CD4-positive, alpha-beta T cell (primary cell): ENCODE measurements around the gene PRPF8. TPM values are rescaled to one million over a fixed set of nuclear protein-coding genes. Genes with fewer than 3 reads are reported as not detected.
A peak's percentile ranks its signal among the peaks of the same experiment; 100 is the strongest.

Source experiments
- ATAC-seq: fragments of 200-7000 bp; cut with Tn5 transposase; one replicate; pipeline ENCODE4 v1.10.0; 2022; ENCODE audit warnings: mild to moderate bottlenecking; ENCODE audit not compliant: poor library complexity
- CTCF ChIA-PET: fragments of 350-600 bp; sonication (Branson Sonifier 250); formaldehyde crosslinking; loops from one replicate; lab custom pipeline; 2021; ENCODE audit warnings: antibody characterized with exemption, inconsistent platforms; lab: Charles Lee
- POLR2A ChIA-PET: fragments of 350-600 bp; sonication (Branson Sonifier 250); formaldehyde crosslinking; loops from one replicate; lab custom pipeline; 2021; ENCODE audit warnings: antibody characterized with exemption, inconsistent platforms; lab: Charles Lee
- DNase-seq, 14 experiments: peaks; one replicate each; pipeline ENCODE4 v3.0.0-alpha.2; 2013 to 2020; ENCODE audit warnings: mixed read lengths in 2 of 14
- H3K27ac ChIP-seq, 2 donors: one replicate each; pipeline versions ENCODE4 v1.5.1 to v1.7.0; 2013; ENCODE audit warnings: low read length in 2 of 2, low read depth in 1 of 2, mild to moderate bottlenecking in 1 of 2
- H3K27me3 ChIP-seq, 2 experiments: 1 replicate in 1 of 2; 2 replicates in 1 of 2; pipeline versions ENCODE4 v1.6.1 to v1.7.0; 2013; ENCODE audit warnings: low read length in 2 of 2, control low read depth in 1 of 2, mild to moderate bottlenecking in 1 of 2, moderate library complexity in 1 of 2; ENCODE audit not compliant: insufficient read depth in 2 of 2, control insufficient read depth in 1 of 2
- H3K36me3 ChIP-seq: one replicate; pipeline ENCODE4 v1.6.1; 2013; ENCODE audit warnings: low read length, control low read depth; ENCODE audit not compliant: insufficient read depth
- H3K4me1 ChIP-seq: one replicate; pipeline ENCODE4 v1.6.1; 2013; ENCODE audit warnings: low read length, control low read depth; ENCODE audit not compliant: insufficient read depth
- H3K4me3 ChIP-seq: one replicate; pipeline ENCODE4 v1.5.1; 2013; ENCODE audit warnings: mild to moderate bottlenecking, low read length, moderate library complexity
- H3K9me3 ChIP-seq, 2 experiments: 1 replicate in 1 of 2; 2 replicates in 1 of 2; pipeline versions ENCODE4 v1.6.1 to v1.7.0; 2013; ENCODE audit warnings: low read length in 2 of 2, mild to moderate bottlenecking in 2 of 2, control low read depth in 1 of 2, moderate library complexity in 1 of 2; ENCODE audit not compliant: control insufficient read depth in 1 of 2, insufficient read depth in 1 of 2
- H3K27ac Mint-ChIP-seq: one replicate; pipeline ENCODE4 v1.8.0; 2020; ENCODE audit warnings: mixed read lengths
- H3K27me3 Mint-ChIP-seq: one replicate; pipeline ENCODE4 v1.8.0; 2021; ENCODE audit warnings: mixed read lengths
- H3K36me3 Mint-ChIP-seq: one replicate; pipeline ENCODE4 v1.8.0; 2021; ENCODE audit warnings: low read depth, mixed read lengths
- H3K4me1 Mint-ChIP-seq: one replicate; pipeline ENCODE4 v1.8.0; 2021; ENCODE audit warnings: low read depth, mixed read lengths
- H3K4me3 Mint-ChIP-seq: one replicate; pipeline ENCODE4 v1.8.0; 2020; ENCODE audit warnings: mild to moderate bottlenecking, mixed read lengths
- H3K9me3 Mint-ChIP-seq: one replicate; pipeline ENCODE4 v1.8.0; 2020; ENCODE audit warnings: mixed read lengths
- intact Hi-C, 2 experiments: fragments of 100-400 bp; cut with DNase I in 1 of 2; cut with micrococcal nuclease in 1 of 2; formaldehyde crosslinking; loops; one replicate each; pipeline versions ENCODE4 v1.15.1 to v1.9.0; 2023 to 2025; cut with DNase I, micrococcal nuclease
- total RNA-seq, 174 experiments: library from RNA in 2 of 174; stranded (reverse) in 2 of 174; gene quantifications; one replicate each; pipeline ENCODE4 v1.2.3 and lab custom pipeline; 2021 to 2026
- TF ChIP-seq, protein P1 (sequence below): fragments of 200-600 bp; IDR thresholded peaks from one replicate; pipeline ENCODE4 v1.8.0; 2022; ENCODE audit warnings: antibody characterized with exemption, mild to moderate bottlenecking

Gene PRPF8
- total RNA-seq, 2 experiments from 2014 or later: 550 to 572 TPM

GRCh38 chr17:1720856-1721386, 36.3 kb upstream of the PRPF8 start:
- H3K9me3 Mint-ChIP-seq: no peaks in the 10 kb centered on the region
- H3K4me1 Mint-ChIP-seq: peaks cover 46% of the 10 kb centered on the region
- peak overlapping the region; percentile 77 for H3K4me3 Mint-ChIP-seq
- peaks cover 3% of the 10 kb centered on the region for H3K27me3 Mint-ChIP-seq
- H3K9me3 ChIP-seq: no peaks in the 10 kb centered on the region
- peak overlapping the region; percentile 79 for H3K27ac Mint-ChIP-seq
- peak; percentile 52 to 82 (median 66) for DNase-seq
- no peak overlapping the region for H3K4me3 ChIP-seq
- TF ChIP-seq, protein P1, sequence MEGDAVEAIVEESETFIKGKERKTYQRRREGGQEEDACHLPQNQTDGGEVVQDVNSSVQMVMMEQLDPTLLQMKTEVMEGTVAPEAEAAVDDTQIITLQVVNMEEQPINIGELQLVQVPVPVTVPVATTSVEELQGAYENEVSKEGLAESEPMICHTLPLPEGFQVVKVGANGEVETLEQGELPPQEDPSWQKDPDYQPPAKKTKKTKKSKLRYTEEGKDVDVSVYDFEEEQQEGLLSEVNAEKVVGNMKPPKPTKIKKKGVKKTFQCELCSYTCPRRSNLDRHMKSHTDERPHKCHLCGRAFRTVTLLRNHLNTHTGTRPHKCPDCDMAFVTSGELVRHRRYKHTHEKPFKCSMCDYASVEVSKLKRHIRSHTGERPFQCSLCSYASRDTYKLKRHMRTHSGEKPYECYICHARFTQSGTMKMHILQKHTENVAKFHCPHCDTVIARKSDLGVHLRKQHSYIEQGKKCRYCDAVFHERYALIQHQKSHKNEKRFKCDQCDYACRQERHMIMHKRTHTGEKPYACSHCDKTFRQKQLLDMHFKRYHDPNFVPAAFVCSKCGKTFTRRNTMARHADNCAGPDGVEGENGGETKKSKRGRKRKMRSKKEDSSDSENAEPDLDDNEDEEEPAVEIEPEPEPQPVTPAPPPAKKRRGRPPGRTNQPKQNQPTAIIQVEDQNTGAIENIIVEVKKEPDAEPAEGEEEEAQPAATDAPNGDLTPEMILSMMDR: peak; percentile 93
- POLR2A ChIA-PET: interaction anchor here (1.1 to 4.8 kb wide), 4 partner anchors 43 to 151 kb away, joined by 3 to 34 read pairs (median 10); no protein-coding TSS in a partner anchor
- CTCF ChIA-PET: interaction anchor here (0.7 to 3.1 kb wide), 8 partner anchors 44 to 144 kb away, joined by 3 to 11 read pairs (median 4); partner anchors contain the start of gene SMYD4
- peaks cover under 1% of the 10 kb centered on the region for H3K36me3 ChIP-seq
- intact Hi-C loops: loop anchor here (1.0 to 10.0 kb wide), 7 partner anchors 41 to 564 kb away; partner anchors contain the start of genes RTN4RL1 (in 1 of the 2) and SERPINF1 (in 1 of the 2)
- ATAC-seq: no peak
- no peak overlapping the region for H3K27ac ChIP-seq
- peaks cover 22% of the 10 kb centered on the region for H3K36me3 Mint-ChIP-seq
- H3K4me1 ChIP-seq: peaks cover 68% of the 10 kb centered on the region
- no peaks in the 10 kb centered on the region for H3K27me3 ChIP-seq

GRCh38 chr17:1718362-1719165, 33.9 kb upstream of the PRPF8 start:
- Histone ChIP-seq H3K9me3 (no peaks in the 10 kb centered on the region), H3K36me3 (peaks cover 2% of the 10 kb centered on the region), H3K4me3 (no peak overlapping the region), H3K27ac (no peak overlapping the region), H3K4me1 (peaks cover 70% of the 10 kb centered on the region), H3K27me3 (peaks cover 4 to 13% of the 10 kb centered on the region in 2 experiments)
- H3K27me3 Mint-ChIP-seq: peaks cover 4% of the 10 kb centered on the region
- POLR2A ChIA-PET: no interaction called here
- no peak for ATAC-seq
- DNase-seq: peak in 1 of 14 experiments; percentile 34
- intact Hi-C loops: loop anchor here in 1 of 2 experiments (5.0 kb wide), 1 partner anchor 544 kb away; no protein-coding TSS in a partner anchor
- TF ChIP-seq, protein P1: no peak
- CTCF ChIA-PET: interaction anchor here (3.3 kb wide), 1 partner anchor 49 kb away, joined by 13 read pairs; no protein-coding TSS in a partner anchor
- no peaks in the 10 kb centered on the region for H3K9me3 Mint-ChIP-seq
- peaks cover 33% of the 10 kb centered on the region for H3K4me1 Mint-ChIP-seq
- H3K27ac Mint-ChIP-seq: no peak overlapping the region
- H3K36me3 Mint-ChIP-seq: peaks cover 8% of the 10 kb centered on the region
- peak overlapping the region; percentile 95 for H3K4me3 Mint-ChIP-seq

DNA sequence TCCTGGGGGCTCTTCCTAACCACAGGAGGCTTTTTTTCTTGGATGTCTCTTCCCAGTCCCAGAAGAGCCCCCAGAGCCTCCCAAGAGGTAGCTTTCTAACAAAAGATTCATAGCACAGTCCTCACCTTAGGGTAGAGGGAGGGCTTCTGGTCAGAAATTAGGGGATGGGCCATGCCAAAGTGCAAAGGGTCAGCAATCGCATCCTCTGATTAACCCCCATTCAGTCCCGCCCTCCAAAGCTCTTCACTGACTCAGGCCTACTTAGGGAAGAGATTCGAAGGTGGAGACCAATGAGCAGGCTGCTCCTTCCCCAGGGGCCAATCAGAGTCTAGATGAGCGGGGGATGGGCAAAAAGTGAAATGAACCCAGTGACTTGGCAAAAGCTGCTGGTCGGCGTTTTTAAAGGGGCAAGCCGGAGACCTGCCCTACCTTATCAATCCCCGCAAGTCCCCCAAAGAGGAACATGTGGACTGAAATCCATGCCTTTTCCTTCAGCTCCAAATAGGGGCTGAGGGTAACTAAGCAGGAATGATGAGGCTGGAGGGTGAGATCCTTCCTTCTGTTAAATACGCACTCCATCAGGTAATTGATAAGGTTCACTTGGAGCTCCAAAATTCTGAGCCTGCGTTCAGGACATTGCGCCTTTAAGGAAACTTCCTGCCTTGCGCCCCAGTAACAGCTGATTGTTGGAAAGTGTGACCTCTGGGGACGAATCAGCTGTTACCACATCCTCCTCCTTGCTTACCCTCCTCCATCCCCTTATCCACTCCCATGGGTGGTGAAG, 32.4 kb upstream of the PRPF8 start:
- TF ChIP-seq, protein P1: no peak
- CTCF ChIA-PET: interaction anchor here (1.4 to 3.3 kb wide), 4 partner anchors 48 to 338 kb away, joined by 3 to 13 read pairs (median 12); partner anchors contain the start of gene HIC1
- no peaks in the 10 kb centered on the region for H3K9me3 Mint-ChIP-seq
- intact Hi-C loops: loop anchor here (1.0 to 5.0 kb wide), 7 partner anchors 33 to 545 kb away; partner anchors contain the start of genes SMYD4 (in 2 of the 2), PRPF8 (in 1 of the 2) and RILP (in 1 of the 2)
- H3K27me3 Mint-ChIP-seq: peaks cover 4% of the 10 kb centered on the region
- peak overlapping the region; percentile 84 to 96 for H3K27ac ChIP-seq
- peak overlapping the region; percentile 94 for H3K4me3 ChIP-seq
- DNase-seq: peak; percentile 52 to 92 (median 70)
- H3K4me1 ChIP-seq: peaks cover 55% of the 10 kb centered on the region
- H3K27ac Mint-ChIP-seq: peak overlapping the region; percentile 89
- POLR2A ChIA-PET: interaction anchor here (0.6 to 2.7 kb wide), 41 partner anchors 7 to 684 kb away, joined by 3 to 52 read pairs (median 4); partner anchors contain the start of genes INPP5K, OVCA2, PITPNA and PRPF8
- peak overlapping the region; percentile 95 for H3K4me3 Mint-ChIP-seq
- peaks cover 27% of the 10 kb centered on the region for H3K4me1 Mint-ChIP-seq
- H3K36me3 ChIP-seq: peaks cover 6% of the 10 kb centered on the region
- peaks cover 8% of the 10 kb centered on the region for H3K36me3 Mint-ChIP-seq
- peak; percentile 24 for ATAC-seq
- H3K9me3 ChIP-seq: no peaks in the 10 kb centered on the region
- peaks cover 4 to 13% of the 10 kb centered on the region in 2 experiments for H3K27me3 ChIP-seq
